Astrocyte (in vitro differentiated cells and primary cell): ENCODE results near the gene SHROOM3.

Experiments used
- EZH2 ChIP-seq: IDR thresholded peaks from 2 replicates; pipeline ENCODE4 v1.6.1; 2012; ENCODE audit warnings: mild to moderate bottlenecking, low read length, inconsistent platforms; ENCODE audit not compliant: insufficient read depth
- TF ChIP-seq, protein P1 (sequence below): IDR thresholded peaks from 2 replicates; pipeline ENCODE4 v1.5.1; 2011; ENCODE audit warnings: low read depth, mild to moderate bottlenecking, inconsistent platforms, low read length, moderate library complexity; ENCODE audit not compliant: insufficient read depth

- TF ChIP-seq, protein P1, sequence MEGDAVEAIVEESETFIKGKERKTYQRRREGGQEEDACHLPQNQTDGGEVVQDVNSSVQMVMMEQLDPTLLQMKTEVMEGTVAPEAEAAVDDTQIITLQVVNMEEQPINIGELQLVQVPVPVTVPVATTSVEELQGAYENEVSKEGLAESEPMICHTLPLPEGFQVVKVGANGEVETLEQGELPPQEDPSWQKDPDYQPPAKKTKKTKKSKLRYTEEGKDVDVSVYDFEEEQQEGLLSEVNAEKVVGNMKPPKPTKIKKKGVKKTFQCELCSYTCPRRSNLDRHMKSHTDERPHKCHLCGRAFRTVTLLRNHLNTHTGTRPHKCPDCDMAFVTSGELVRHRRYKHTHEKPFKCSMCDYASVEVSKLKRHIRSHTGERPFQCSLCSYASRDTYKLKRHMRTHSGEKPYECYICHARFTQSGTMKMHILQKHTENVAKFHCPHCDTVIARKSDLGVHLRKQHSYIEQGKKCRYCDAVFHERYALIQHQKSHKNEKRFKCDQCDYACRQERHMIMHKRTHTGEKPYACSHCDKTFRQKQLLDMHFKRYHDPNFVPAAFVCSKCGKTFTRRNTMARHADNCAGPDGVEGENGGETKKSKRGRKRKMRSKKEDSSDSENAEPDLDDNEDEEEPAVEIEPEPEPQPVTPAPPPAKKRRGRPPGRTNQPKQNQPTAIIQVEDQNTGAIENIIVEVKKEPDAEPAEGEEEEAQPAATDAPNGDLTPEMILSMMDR: no peak
- TF ChIP-seq EZH2: no peak
Observed at GRCh38 chr4:76637712-76638361, 202.8 kb downstream of the SHROOM3 start.
